Esophagus muscularis mucosa (tissue), 3 donors: ENCODE data around the gene TMX4.

ENCODE experiments used
- CTCF ChIP-seq, 3 experiments: fragments of 200-600 bp in 2 of 3; fragments of 450-650 bp in 1 of 3; sonication (generic) in 2 of 3; IDR thresholded peaks; one replicate each; pipeline ENCODE4 v1.5.1; 2017 to 2019; ENCODE audit warnings: antibody characterized with exemption in 3 of 3, mild to moderate bottlenecking in 2 of 3, moderate library complexity in 1 of 3
- POLR2AphosphoS5 ChIP-seq, 2 donors: sonication (generic); formaldehyde crosslinking; IDR thresholded peaks; one replicate each; pipeline ENCODE4 v1.6.1; 2017; ENCODE audit warnings: antibody characterized with exemption in 2 of 2

DNA sequence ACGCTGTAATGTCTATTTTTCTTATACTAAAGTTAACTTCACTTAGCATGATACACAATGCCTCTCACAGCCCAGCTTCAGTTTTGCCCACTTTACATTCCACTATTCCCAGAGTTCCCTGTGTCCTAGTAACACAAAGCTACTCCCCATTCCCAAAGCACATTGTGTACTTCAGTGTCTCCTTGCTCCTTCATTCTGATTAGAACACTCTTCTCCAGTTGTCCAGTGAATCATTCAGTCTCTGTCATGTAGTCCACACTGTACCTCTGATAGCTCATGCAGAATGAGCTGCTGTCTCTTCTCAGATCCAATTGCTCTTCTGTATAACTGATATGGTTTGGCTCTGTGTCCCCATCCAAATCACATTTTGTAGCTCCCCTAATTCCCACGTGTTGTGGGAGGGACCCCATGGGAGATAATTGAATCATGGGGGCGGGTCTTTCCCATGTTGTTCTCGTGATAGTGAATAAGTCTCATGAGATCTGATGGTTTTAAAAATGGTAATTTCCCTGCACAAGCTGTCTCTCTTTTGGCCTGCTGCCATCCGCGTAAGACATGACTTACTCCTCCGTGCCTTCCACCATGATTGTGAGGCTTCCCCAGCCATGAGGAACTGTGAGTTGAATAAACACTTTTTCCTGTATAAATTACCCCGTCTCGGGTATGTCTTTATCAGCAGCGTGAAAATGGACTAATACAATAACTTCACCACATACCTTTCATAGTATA, 2.1 kb upstream of the TMX4 start:
- TF ChIP-seq POLR2AphosphoS5 (IDR thresholded peaks at IDR 0.05), result no peak
- TF ChIP-seq CTCF (IDR thresholded peaks at IDR 0.05), result no peak
